ENCODE results near the gene CDK18. TPM values are rescaled to one million over a fixed set of nuclear protein-coding genes. Genes with fewer than 3 reads are reported as not detected.

The CDK18 gene
- total and polyA plus RNA-seq, 2 donors from 2014 or later = 25.7 to 36.3 TPM

DNA sequence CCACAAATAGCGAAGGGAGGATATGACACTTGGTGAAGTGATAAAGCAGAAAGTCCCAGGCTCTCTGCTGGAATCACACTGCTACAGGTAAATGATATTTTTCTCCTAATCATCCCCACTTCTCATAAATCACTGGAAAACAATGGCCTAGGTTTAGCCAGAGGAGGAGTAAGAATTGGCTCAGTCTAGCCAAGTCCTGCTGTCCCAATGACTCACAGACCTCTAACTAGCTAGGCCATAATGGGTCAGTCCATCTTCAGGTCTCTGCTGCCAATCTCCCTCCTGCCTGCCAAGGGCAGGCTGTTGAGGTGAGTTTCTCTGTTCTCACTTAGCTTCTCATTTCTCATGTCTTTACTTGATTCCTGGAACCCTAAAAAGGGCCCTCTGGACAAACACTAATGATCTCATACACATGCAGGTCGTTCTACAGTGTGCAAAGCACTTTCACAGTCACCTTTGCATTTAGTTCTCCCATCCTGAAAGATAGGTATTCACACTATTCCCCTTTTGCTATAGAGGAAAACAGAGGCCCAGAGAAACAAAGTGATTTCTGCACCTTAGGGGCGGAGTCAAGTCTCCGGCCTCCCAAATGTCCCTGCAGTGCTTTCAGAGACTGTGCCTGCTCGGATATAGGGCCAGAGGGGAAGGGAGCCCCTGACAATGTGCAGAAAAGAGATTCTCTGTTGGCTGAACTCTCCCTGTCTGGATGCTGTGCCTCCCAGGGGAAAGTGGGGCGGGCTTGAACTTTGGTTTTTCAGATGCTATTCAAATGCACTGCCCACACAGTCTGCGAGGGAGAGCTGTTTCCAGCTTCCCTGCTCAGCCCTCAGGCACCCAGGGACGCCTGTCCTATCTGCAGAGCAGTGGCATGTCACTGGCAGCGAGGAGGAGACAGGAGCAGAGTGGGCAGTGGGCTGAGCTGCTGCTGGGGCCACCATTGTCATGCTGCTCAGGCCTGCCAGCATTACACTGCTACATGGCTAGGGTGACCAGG is 3.9 kb upstream of the CDK18 start:
- intact Hi-C loops (cut with DNase I) = no loop called here
- H3K4me1 ChIP-seq (ENCODE audit: control insufficient read depth in 2 of 3, insufficient read depth in 2 of 3, low read depth in 1 of 3, low read length in 3 of 3) = peaks cover 0 to 8% (median 0%) of the 10 kb centered on the region in 3 donors

DNA sequence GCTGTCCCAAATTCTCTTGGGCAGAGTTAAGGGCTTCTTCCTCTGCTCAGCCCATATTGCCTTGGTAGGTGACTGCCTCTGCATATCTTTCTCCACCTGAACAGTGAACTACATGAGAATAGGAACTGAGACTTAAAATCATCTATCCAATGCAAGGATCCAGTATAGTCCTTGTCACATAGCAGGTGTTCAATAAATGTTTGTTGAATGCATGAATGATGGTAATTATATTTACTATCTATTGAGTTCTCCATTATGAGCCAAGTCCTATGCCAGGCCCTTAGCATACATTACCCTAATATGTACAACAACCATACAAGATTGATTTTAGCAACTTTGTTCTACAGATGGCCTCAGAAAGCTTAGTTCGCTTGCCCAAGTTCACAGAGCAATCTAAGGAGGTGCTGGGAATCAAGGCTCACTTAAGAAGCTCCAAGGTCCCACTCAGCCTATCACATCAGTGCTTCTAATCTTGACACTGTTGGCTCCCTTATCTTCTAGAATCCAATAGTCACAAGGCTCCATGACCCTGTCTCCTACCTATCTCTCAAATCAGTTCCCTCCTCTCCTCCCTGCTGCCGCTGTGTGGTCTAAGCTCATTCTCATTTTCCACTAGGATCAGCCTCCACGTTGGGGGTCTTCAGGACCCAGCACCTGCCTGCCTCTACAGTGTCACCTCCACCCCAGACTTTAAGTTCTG is 2.2 kb upstream of the CDK18 start:
- no peak overlapping the region for H3K4me3 ChIP-seq (ENCODE audit: low read length in 3 of 3)
- TF ChIP-seq, protein P1, sequence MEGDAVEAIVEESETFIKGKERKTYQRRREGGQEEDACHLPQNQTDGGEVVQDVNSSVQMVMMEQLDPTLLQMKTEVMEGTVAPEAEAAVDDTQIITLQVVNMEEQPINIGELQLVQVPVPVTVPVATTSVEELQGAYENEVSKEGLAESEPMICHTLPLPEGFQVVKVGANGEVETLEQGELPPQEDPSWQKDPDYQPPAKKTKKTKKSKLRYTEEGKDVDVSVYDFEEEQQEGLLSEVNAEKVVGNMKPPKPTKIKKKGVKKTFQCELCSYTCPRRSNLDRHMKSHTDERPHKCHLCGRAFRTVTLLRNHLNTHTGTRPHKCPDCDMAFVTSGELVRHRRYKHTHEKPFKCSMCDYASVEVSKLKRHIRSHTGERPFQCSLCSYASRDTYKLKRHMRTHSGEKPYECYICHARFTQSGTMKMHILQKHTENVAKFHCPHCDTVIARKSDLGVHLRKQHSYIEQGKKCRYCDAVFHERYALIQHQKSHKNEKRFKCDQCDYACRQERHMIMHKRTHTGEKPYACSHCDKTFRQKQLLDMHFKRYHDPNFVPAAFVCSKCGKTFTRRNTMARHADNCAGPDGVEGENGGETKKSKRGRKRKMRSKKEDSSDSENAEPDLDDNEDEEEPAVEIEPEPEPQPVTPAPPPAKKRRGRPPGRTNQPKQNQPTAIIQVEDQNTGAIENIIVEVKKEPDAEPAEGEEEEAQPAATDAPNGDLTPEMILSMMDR (IDR thresholded peaks at IDR 0.05; ENCODE audit: borderline replicate concordance, extremely low read depth, insufficient read depth) = no peak
- no peak for FAIRE-seq
- H3K27ac ChIP-seq (ENCODE audit: low read depth in 2 of 2, low read length in 2 of 2) = no peak overlapping the region
- DNase-seq = no peak
- H3K27me3 ChIP-seq (ENCODE audit: control insufficient read depth, insufficient read depth, low read length) = no peaks in the 10 kb centered on the region
- H3K4me1 ChIP-seq (ENCODE audit: control insufficient read depth in 2 of 3, insufficient read depth in 2 of 3, low read depth in 1 of 3, low read length in 3 of 3) = peaks cover 0 to 20% (median 8%) of the 10 kb centered on the region in 3 donors
- H3K9me3 ChIP-seq (ENCODE audit: control insufficient read depth in 2 of 3, insufficient read depth in 1 of 3, low read length in 3 of 3) = no peaks in the 10 kb centered on the region
- intact Hi-C loops (cut with DNase I) = no loop called here
- no peak overlapping the region for H3K9ac ChIP-seq (ENCODE audit: low read length in 3 of 3)
- no peaks in the 10 kb centered on the region for H3K36me3 ChIP-seq (ENCODE audit: control insufficient read depth in 2 of 3, insufficient read depth in 3 of 3, low read length in 3 of 3)

More for the DNA sequence above, 3.9 kb upstream of the CDK18 start:
- TF ChIP-seq, protein P1 (IDR thresholded peaks at IDR 0.05; ENCODE audit: borderline replicate concordance, extremely low read depth, insufficient read depth) = no peak
- Histone ChIP-seq H3K27me3 (ENCODE audit: control insufficient read depth, insufficient read depth, low read length) (no peaks in the 10 kb centered on the region), H3K4me3 (ENCODE audit: low read length in 3 of 3) (no peak overlapping the region), H3K9ac (ENCODE audit: low read length in 3 of 3) (no peak overlapping the region), H3K36me3 (ENCODE audit: control insufficient read depth in 2 of 3, insufficient read depth in 3 of 3, low read length in 3 of 3) (no peaks in the 10 kb centered on the region), H3K27ac (ENCODE audit: low read depth in 2 of 2, low read length in 2 of 2) (no peak overlapping the region), H3K9me3 (ENCODE audit: control insufficient read depth in 2 of 3, insufficient read depth in 1 of 3, low read length in 3 of 3) (no peaks in the 10 kb centered on the region)
- no peak for FAIRE-seq
- DNase-seq = peak in 1 of 5 donors; percentile 44

DNA sequence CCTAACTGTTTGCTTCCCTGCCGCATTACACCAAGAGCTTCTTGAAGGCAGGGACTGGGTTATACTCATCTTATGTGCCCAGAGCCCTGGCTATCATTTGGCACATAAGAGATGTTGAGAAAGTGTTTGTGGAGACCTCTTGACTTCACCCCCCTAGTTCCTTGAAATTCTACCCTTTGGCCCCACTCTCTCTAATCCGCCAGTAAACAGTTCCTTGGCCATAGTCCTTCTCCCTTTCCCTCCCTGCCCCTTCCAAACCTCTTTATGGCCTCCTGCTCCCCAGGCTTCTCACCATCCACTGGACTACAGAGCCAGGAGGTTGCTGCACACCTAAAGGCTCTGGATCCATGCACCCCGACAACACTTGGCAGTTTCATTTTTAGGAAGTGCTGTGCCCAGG is 1.5 kb upstream of the CDK18 start:
- FAIRE-seq = no peak
- TF ChIP-seq, protein P1 (IDR thresholded peaks at IDR 0.05; ENCODE audit: borderline replicate concordance, extremely low read depth, insufficient read depth) = no peak
- H3K4me1 ChIP-seq (ENCODE audit: control insufficient read depth in 2 of 3, insufficient read depth in 2 of 3, low read depth in 1 of 3, low read length in 3 of 3) = peaks cover 0 to 20% (median 12%) of the 10 kb centered on the region in 3 donors
- H3K27me3 ChIP-seq (ENCODE audit: control insufficient read depth, insufficient read depth, low read length) = no peaks in the 10 kb centered on the region
- no peaks in the 10 kb centered on the region for H3K36me3 ChIP-seq (ENCODE audit: control insufficient read depth in 2 of 3, insufficient read depth in 3 of 3, low read length in 3 of 3)
- no peak overlapping the region for H3K9ac ChIP-seq (ENCODE audit: low read length in 3 of 3)
- no peak overlapping the region for H3K27ac ChIP-seq (ENCODE audit: low read depth in 2 of 2, low read length in 2 of 2)
- intact Hi-C loops (cut with DNase I) = no loop called here
- DNase-seq = no peak
- no peak overlapping the region for H3K4me3 ChIP-seq (ENCODE audit: low read length in 3 of 3)
- H3K9me3 ChIP-seq (ENCODE audit: control insufficient read depth in 2 of 3, insufficient read depth in 1 of 3, low read length in 3 of 3) = no peaks in the 10 kb centered on the region
